Panc1 (cell line): ENCODE measurements around the gene CHST8.
A peak's percentile ranks its signal among the peaks of the same experiment; 100 is the strongest.

Experiments
- CTCF ChIP-seq: fragments of 450-650 bp; IDR thresholded peaks from 2 replicates; pipeline ENCODE4 v1.5.1; 2017; ENCODE audit warnings: mild to moderate bottlenecking
- REST ChIP-seq, 2 experiments: IDR thresholded peaks; 2 replicates each; pipeline ENCODE4 v1.6.1; 2011 to 2012; ENCODE audit warnings: low read depth in 2 of 2, control low read depth in 1 of 2, low read length in 1 of 2, mild to moderate bottlenecking in 1 of 2, moderate library complexity in 1 of 2; ENCODE audit not compliant: insufficient read depth in 1 of 2
- TCF7L2 ChIP-seq: IDR thresholded peaks from 2 replicates; pipeline ENCODE4 v1.6.1; 2011; ENCODE audit warnings: mild to moderate bottlenecking, low read depth, low read length, inconsistent platforms

GRCh38 chr19:33766623-33767022, 144.9 kb downstream of the CHST8 start:
- TF ChIP-seq CTCF: no peak
- TF ChIP-seq REST (IDR thresholded peaks at IDR 0.05; ENCODE audit: insufficient read depth in 1 of 2, low read depth in 2 of 2, low read length in 1 of 2): 0 out of 4 replicates have a peak, but pooled peaks of 1 of the 2 experiments have one; percentile 65
- TF ChIP-seq TCF7L2: no peak
